OCI-LY7 (cell line): ENCODE data around the gene FAM174B. TPM values are rescaled to one million over a fixed set of nuclear protein-coding genes. Genes with fewer than 3 reads are reported as not detected.

Source experiments
- BruUV-seq: library from RNA; stranded (reverse); fragments of 400-500 nt; replicated peaks from 2 replicates; lab custom pipeline; 2021; lab: Mats Ljungman, UMichigan
- CTCF ChIA-PET: fragments of 300-600 bp; sonication (Branson Sonifier 250); formaldehyde crosslinking; loops from one replicate; lab custom pipeline; 2022; ENCODE audit warnings: antibody characterized with exemption; ENCODE audit not compliant: unreplicated experiment; lab: Charles Lee
- POLR2A ChIA-PET: fragments of 300-600 bp; sonication (Branson Sonifier 250); formaldehyde crosslinking; loops from one replicate; lab custom pipeline; 2022; ENCODE audit warnings: antibody characterized with exemption; lab: Charles Lee
- DNase-seq: peaks from one replicate; pipeline ENCODE4 v3.0.0-alpha.2; 2015; ENCODE audit warnings: low spot score
- H2AFZ ChIP-seq: fragments of 200-600 bp; sonication (generic), shearing (Covaris generic); 2 replicates; pipeline ENCODE4 v1.6.1; 2014; ENCODE audit warnings: mild to moderate bottlenecking, antibody characterized with exemption, low read length, moderate library complexity
- H3K27ac ChIP-seq: fragments of 200-600 bp; sonication (generic); 2 replicates; pipeline ENCODE4 v1.5.1; 2014; ENCODE audit warnings: mixed run types, low read depth, mild to moderate bottlenecking, moderate library complexity, low read length, inconsistent platforms; ENCODE audit not compliant: poor library complexity, severe bottlenecking
- H3K36me3 ChIP-seq: fragments of 200-600 bp; sonication (generic); 2 replicates; pipeline ENCODE4 v1.6.1; 2014; ENCODE audit warnings: mild to moderate bottlenecking, antibody characterized with exemption, low read length, moderate library complexity, mixed read lengths; ENCODE audit not compliant: insufficient read depth
- H3K4me1 ChIP-seq: fragments of 200-600 bp; sonication (generic); 2 replicates; pipeline ENCODE4 v1.5.1; 2014; ENCODE audit warnings: mild to moderate bottlenecking, low read length; ENCODE audit not compliant: insufficient read depth, poor library complexity, severe bottlenecking
- H3K4me2 ChIP-seq: fragments of 200-600 bp; sonication (generic); 2 replicates; pipeline ENCODE4 v1.6.1; 2014; ENCODE audit warnings: mild to moderate bottlenecking, low read length
- H3K4me3 ChIP-seq: fragments of 200-600 bp; sonication (generic); 2 replicates; pipeline ENCODE4 v1.5.1; 2014; ENCODE audit warnings: mild to moderate bottlenecking, low read depth, low read length; ENCODE audit not compliant: poor library complexity, severe bottlenecking
- H3K79me2 ChIP-seq: fragments of 200-600 bp; sonication (generic); 2 replicates; pipeline ENCODE4 v1.6.1; 2016; ENCODE audit warnings: low read depth, mild to moderate bottlenecking, low read length, moderate library complexity, mixed read lengths; ENCODE audit not compliant: insufficient read depth
- H3K9me2 ChIP-seq: fragments of 200-600 bp; sonication (generic); 2 replicates; pipeline ENCODE4 v1.6.1; 2016; ENCODE audit warnings: mild to moderate bottlenecking, low read length, mixed read lengths; ENCODE audit not compliant: insufficient read depth
- H3K9me3 ChIP-seq: fragments of 200-600 bp; sonication (generic); 2 replicates; pipeline ENCODE4 v1.6.1; 2014; ENCODE audit warnings: mild to moderate bottlenecking, mixed run types, low read length, mixed read lengths
- H4K20me1 ChIP-seq: fragments of 200-600 bp; sonication (generic); 2 replicates; pipeline ENCODE4 v1.6.1; 2014; ENCODE audit warnings: mild to moderate bottlenecking, antibody characterized with exemption, low read length, moderate library complexity, mixed read lengths; ENCODE audit not compliant: insufficient read depth
- EZH2phosphoT487 ChIP-seq: fragments of 200-600 bp; sonication (generic); IDR thresholded peaks from 2 replicates; pipeline ENCODE4 v1.6.1; 2018; ENCODE audit warnings: low read depth, borderline replicate concordance, mild to moderate bottlenecking, mixed run types, antibody characterized with exemption, low read length, moderate library complexity, mixed read lengths
- intact Hi-C: fragments of 100-400 bp; cut with micrococcal nuclease; formaldehyde crosslinking; loops from one replicate; pipeline ENCODE4 v1.10.0; 2022; ENCODE audit not compliant: unreplicated experiment
- total RNA-seq, 2 experiments: library from RNA; depleted of rRNA in 1 of 2; stranded (reverse); fragments of >200 nt in 1 of 2; shearing (Covaris generic) in 1 of 2; gene quantifications; 2 replicates each; pipeline ENCODE4 v1.2.3, GENCODE V29; 2014 to 2022
- TF ChIP-seq, protein P1 (sequence below): fragments of 200-600 bp; sonication (generic); conservative IDR thresholded peaks from 2 replicates; pipeline ENCODE4 v1.5.1; 2014; ENCODE audit warnings: mild to moderate bottlenecking, antibody characterized with exemption, low read length, moderate library complexity, mixed read lengths

FAM174B gene
- total RNA-seq, 2 experiments from 2014 or later: 1.3 to 24.4 TPM

DNA sequence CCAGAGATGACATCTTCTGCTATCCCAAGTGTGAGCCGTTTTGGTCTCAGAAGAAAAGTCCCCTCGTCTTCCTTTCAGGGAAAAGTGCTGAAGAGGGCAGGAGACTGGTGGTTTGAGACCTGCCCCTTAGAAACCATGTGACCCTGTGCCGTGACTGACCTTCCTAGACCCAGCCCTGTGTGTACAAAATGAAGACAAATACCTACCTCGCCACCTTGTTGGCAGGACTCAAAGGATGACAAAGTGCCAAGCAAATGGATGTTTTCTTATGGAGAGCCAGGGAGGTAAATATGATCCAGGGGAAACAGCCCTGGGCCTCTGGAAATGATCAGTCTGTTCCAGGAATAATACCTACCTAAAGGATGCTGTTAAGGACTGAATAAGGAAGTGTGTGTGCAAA, 41.3 kb downstream of the FAM174B start:
- H4K20me1 ChIP-seq: no peaks in the 10 kb centered on the region
- DNase-seq: no peak
- TF ChIP-seq EZH2phosphoT487: no peak
- TF ChIP-seq, protein P1, sequence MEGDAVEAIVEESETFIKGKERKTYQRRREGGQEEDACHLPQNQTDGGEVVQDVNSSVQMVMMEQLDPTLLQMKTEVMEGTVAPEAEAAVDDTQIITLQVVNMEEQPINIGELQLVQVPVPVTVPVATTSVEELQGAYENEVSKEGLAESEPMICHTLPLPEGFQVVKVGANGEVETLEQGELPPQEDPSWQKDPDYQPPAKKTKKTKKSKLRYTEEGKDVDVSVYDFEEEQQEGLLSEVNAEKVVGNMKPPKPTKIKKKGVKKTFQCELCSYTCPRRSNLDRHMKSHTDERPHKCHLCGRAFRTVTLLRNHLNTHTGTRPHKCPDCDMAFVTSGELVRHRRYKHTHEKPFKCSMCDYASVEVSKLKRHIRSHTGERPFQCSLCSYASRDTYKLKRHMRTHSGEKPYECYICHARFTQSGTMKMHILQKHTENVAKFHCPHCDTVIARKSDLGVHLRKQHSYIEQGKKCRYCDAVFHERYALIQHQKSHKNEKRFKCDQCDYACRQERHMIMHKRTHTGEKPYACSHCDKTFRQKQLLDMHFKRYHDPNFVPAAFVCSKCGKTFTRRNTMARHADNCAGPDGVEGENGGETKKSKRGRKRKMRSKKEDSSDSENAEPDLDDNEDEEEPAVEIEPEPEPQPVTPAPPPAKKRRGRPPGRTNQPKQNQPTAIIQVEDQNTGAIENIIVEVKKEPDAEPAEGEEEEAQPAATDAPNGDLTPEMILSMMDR: no peak
- H3K27ac ChIP-seq: no peak overlapping the region
- H3K36me3 ChIP-seq: no peaks in the 10 kb centered on the region
- intact Hi-C loops: no loop called here
- H2AFZ ChIP-seq: no peak overlapping the region
- CTCF ChIA-PET: no interaction called here
- POLR2A ChIA-PET: no interaction called here
- H3K9me3 ChIP-seq: no peaks in the 10 kb centered on the region
- no peak overlapping the region for H3K4me3 ChIP-seq
- H3K4me2 ChIP-seq: no peak overlapping the region
- no peaks in the 10 kb centered on the region for H3K79me2 ChIP-seq
- H3K4me1 ChIP-seq: no peaks in the 10 kb centered on the region
- H3K9me2 ChIP-seq: no peaks in the 10 kb centered on the region
- no TSS peak for BruUV-seq

DNA sequence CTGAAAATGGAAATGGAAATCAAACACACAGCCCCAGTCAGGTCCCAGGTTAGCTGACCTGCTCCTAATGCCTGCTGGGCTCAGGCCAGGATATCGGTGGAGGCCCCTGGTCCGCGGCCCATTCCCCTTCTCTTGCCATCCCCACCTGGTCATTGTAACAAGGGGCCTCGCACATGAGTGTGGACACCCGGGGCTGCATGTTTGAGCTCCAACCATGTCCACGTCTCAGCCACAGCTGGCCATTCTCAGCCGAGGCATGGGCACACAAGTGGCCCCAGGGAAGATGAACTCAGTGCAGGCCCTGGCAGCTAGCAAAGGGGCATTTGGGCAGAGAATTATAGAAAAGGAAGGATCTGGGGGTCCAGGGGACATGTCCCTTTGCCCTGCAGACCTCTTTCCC, 41.7 kb downstream of the FAM174B start:
- H3K79me2 ChIP-seq: no peaks in the 10 kb centered on the region

DNA sequence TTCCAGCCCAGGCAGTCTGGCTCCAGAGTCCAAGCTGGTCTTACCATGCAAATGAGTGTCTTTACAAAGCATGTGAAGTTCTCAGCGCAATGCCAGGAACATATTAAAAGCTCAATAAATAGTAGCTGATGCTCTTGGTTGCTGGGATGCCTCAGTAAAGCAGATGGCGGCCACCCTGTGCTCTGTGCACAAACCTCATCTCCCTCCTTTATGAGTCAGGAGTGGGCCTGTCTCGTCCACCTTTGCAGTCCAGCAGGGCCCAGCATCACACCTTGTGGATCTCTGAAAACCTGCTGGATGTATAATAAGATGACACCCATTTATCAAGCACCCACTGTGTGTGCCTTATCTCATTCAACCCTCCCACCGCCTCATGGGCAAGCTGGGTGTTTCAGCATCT, 42.7 kb downstream of the FAM174B start:
- ChIA-PET POLR2A (no interaction called here), CTCF (no interaction called here)
- H4K20me1 ChIP-seq: no peaks in the 10 kb centered on the region

More for the DNA sequence above, 41.7 kb downstream of the FAM174B start:
- H3K27ac ChIP-seq: no peak overlapping the region
- ChIA-PET POLR2A (no interaction called here), CTCF (no interaction called here)
- H2AFZ ChIP-seq: no peak overlapping the region
- H3K9me3 ChIP-seq: no peaks in the 10 kb centered on the region
- H4K20me1 ChIP-seq: no peaks in the 10 kb centered on the region
- no peak overlapping the region for H3K4me3 ChIP-seq
- H3K9me2 ChIP-seq: no peaks in the 10 kb centered on the region
- no peaks in the 10 kb centered on the region for H3K4me1 ChIP-seq
- H3K36me3 ChIP-seq: no peaks in the 10 kb centered on the region
- no peak overlapping the region for H3K4me2 ChIP-seq
- BruUV-seq: no TSS peak
- no peak for DNase-seq
- intact Hi-C loops: no loop called here
- TF ChIP-seq, protein P1: no peak
- TF ChIP-seq EZH2phosphoT487: no peak

More for the DNA sequence above, 42.7 kb downstream of the FAM174B start:
- H3K79me2 ChIP-seq: no peaks in the 10 kb centered on the region
- no peaks in the 10 kb centered on the region for H3K9me3 ChIP-seq
- no peak overlapping the region for H3K27ac ChIP-seq
- TF ChIP-seq EZH2phosphoT487: no peak
- TF ChIP-seq, protein P1: no peak
- H2AFZ ChIP-seq: no peak overlapping the region
- H3K9me2 ChIP-seq: no peaks in the 10 kb centered on the region
- DNase-seq: no peak
- H3K4me3 ChIP-seq: no peak overlapping the region
- BruUV-seq: no TSS peak
- H3K4me1 ChIP-seq: no peaks in the 10 kb centered on the region
- intact Hi-C loops: no loop called here
- no peak overlapping the region for H3K4me2 ChIP-seq
- no peaks in the 10 kb centered on the region for H3K36me3 ChIP-seq
